Thyroid gland (tissue), 4 donors: ENCODE measurements around the gene GABRP.

Experiments
- POLR2A ChIP-seq, 2 donors: fragments of 450-650 bp; IDR thresholded peaks; one replicate each; pipeline ENCODE4 v1.6.1; 2017; ENCODE audit warnings: antibody characterized with exemption in 2 of 2, mild to moderate bottlenecking in 2 of 2, moderate library complexity in 1 of 2
- TF ChIP-seq, protein P1 (sequence below), 6 experiments: fragments of 200-600 bp in 3 of 6; fragments of 450-650 bp in 3 of 6; sonication (generic) in 3 of 6; IDR thresholded peaks; one replicate each; pipeline ENCODE4 v1.5.1; 2016 to 2019; ENCODE audit warnings: antibody characterized with exemption in 6 of 6, mild to moderate bottlenecking in 2 of 6, inconsistent platforms in 1 of 6, moderate library complexity in 1 of 6

DNA sequence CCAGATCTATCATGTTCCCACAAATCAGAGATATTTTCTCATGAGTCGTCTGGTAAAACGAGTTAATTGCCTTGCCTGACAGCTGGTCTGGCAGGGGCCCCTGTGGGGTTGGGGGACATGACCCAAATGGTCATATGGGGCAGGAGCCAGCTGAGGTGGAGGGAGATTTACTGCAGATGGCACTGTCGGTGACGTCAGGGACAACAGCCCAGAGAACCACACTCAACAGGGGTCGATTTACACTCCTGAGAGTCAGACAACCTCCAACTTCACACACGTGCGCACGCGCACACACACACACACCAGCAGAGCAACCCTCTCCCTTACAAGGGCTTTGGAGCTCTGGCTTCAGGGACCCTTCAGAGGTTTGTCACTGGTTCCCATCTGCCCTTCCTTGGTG lies 23.4 kb upstream of the GABRP start:
- TF ChIP-seq, protein P1, sequence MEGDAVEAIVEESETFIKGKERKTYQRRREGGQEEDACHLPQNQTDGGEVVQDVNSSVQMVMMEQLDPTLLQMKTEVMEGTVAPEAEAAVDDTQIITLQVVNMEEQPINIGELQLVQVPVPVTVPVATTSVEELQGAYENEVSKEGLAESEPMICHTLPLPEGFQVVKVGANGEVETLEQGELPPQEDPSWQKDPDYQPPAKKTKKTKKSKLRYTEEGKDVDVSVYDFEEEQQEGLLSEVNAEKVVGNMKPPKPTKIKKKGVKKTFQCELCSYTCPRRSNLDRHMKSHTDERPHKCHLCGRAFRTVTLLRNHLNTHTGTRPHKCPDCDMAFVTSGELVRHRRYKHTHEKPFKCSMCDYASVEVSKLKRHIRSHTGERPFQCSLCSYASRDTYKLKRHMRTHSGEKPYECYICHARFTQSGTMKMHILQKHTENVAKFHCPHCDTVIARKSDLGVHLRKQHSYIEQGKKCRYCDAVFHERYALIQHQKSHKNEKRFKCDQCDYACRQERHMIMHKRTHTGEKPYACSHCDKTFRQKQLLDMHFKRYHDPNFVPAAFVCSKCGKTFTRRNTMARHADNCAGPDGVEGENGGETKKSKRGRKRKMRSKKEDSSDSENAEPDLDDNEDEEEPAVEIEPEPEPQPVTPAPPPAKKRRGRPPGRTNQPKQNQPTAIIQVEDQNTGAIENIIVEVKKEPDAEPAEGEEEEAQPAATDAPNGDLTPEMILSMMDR (IDR thresholded peaks at IDR 0.05), result no peak
- no peak for TF ChIP-seq POLR2A (IDR thresholded peaks at IDR 0.05)
